HG03565 (cell line): ENCODE measurements around the gene SHF.
A peak's percentile ranks its signal among the peaks of the same experiment; 100 is the strongest.
"Not testable (repeated sequence)": the region's sequence is repeated elsewhere in the genome, so short reads cannot be mapped to it uniquely, and the experiment has no call there.

ENCODE experiments used
- ATAC-seq: cut with Tn5 transposase; IDR thresholded peaks from one replicate; pipeline ENCODE4 v1.9.1; 2021; ENCODE audit warnings: mild to moderate bottlenecking, moderate library complexity; ENCODE audit not compliant: unreplicated experiment

The SHF gene

GRCh38 chr15:45187894-45188830, at the start of gene SHF:
TSS of gene SHF (minus strand) at chr15:45187966. CDS start at chr15:45187951, 15 bp downstream.
- ATAC-seq, result no peak

- not testable (repeated sequence) for ATAC-seq
Observed at GRCh38 chr15:45236806-45237205, 49.0 kb upstream of the SHF start.

- no peak for ATAC-seq
Observed at GRCh38 chr15:45234562-45235235, 46.9 kb upstream of the SHF start.

GRCh38 chr15:45231864-45232562, 44.2 kb upstream of the SHF start:
- ATAC-seq, result no peak

GRCh38 chr15:45231132-45231531, 43.4 kb upstream of the SHF start:
- ATAC-seq, result no peak

- ATAC-seq, result no peak
Observed at GRCh38 chr15:45230245-45230965, 42.6 kb upstream of the SHF start.

- no peak for ATAC-seq
Observed at GRCh38 chr15:45228931-45229330, 41.2 kb upstream of the SHF start.

- no peak for ATAC-seq
Observed at GRCh38 chr15:45225506-45226273, 37.9 kb upstream of the SHF start.

GRCh38 chr15:45224621-45225217, 37.0 kb upstream of the SHF start:
- ATAC-seq, result no peak

GRCh38 chr15:45221967-45222366, 34.2 kb upstream of the SHF start:
- no peak for ATAC-seq

- no peak for ATAC-seq
Observed at GRCh38 chr15:45221053-45221599, 33.4 kb upstream of the SHF start.

GRCh38 chr15:45212493-45212892, 24.7 kb upstream of the SHF start:
- ATAC-seq, result no peak

GRCh38 chr15:45205192-45205591, 17.4 kb upstream of the SHF start:
- ATAC-seq, result no peak

- ATAC-seq, result no peak
Observed at GRCh38 chr15:45203182-45203581, 15.4 kb upstream of the SHF start.

GRCh38 chr15:45201869-45202268, 14.1 kb upstream of the SHF start:
- no peak for ATAC-seq

- ATAC-seq, result no peak
Observed at GRCh38 chr15:45201557-45201859, 13.7 kb upstream of the SHF start.

GRCh38 chr15:45200799-45201556, 13.2 kb upstream of the SHF start:
- ATAC-seq, result no peak

GRCh38 chr15:45200001-45200798, 12.4 kb upstream of the SHF start:
- peak; percentile 41 for ATAC-seq
